GM12865 (cell line): ENCODE measurements around the gene TTYH3.

ENCODE experiments used
- DNase-seq: peaks from one replicate; pipeline ENCODE4 v3.0.0; 2010; ENCODE audit warnings: low read depth
- H3K4me3 ChIP-seq: 2 replicates; pipeline ENCODE4 v1.5.1; 2011; ENCODE audit warnings: mild to moderate bottlenecking, low read depth, low read length, control low read depth
- CTCF ChIP-seq: IDR thresholded peaks from 2 replicates; pipeline ENCODE4 v1.5.1; 2011; ENCODE audit warnings: low read length, control low read depth, low read depth, inconsistent platforms; ENCODE audit not compliant: insufficient read depth; ENCODE audit errors: missing control alignments

Gene TTYH3

DNA sequence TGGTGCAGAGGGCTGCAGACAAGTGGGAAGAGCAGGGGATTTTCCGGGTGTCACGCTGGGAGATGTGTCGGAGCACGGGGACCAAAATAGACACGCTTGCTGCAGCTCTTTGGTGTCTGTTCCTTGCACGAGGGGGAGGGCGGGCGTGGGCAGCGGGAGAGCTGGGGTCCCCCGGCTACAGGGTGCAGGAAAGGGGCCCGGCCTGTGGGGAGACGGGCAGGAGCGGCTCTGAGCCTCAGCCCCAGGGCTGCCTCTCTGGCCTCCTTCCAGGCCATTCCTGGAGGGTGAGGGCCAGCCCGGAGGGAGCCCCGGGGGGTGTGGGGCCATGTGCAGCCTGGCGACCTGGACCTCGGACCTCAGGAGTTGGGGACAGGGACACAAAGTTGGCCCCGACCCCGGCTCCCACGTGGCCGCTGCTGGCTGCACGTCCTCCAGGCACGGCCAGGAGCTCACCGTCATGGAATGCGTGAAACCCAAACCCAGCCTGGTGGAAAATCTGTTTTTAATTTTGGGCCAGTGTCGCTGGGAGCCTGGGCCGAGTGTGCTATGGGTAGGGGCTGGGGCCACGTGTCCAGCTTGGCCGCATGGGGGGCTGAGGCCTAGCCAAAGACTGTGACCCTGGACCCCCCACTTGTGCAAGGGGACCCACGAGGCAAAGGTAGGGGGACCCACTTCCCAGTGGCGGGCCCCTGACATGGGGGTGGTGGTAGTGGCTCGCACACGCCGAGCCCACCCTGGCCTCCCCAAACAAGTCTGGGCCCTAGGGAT lies 6.6 kb downstream of the TTYH3 start:
- no peak for DNase-seq
- TF ChIP-seq CTCF, result no peak
- H3K4me3 ChIP-seq, result no peak overlapping the region

DNA sequence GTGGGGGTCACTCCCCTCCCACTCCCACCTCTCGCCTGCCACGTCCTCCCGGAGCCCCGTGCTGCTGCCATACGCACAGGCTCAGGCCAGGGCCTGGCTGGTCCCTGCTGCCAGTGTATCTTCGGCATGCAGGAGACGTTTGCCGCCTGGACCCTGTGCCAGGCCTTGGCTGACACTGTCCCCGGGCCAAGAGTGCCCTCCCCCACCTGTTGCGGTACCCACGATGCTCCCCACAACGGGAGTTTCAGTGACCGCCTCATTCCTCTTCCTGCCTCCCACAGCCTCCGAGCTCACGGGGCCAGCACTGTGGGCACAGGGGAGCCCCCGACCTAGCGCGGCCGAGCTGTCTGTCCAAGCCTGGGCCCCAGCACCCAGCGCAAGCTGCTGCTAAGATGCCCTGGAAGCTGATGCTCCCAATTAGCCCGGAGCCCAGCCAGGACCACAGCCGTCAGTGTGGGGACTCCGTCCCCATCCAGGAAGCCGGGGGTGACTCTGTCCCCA lies 7.4 kb downstream of the TTYH3 start:
- no peak overlapping the region for H3K4me3 ChIP-seq
- no peak for DNase-seq
- TF ChIP-seq CTCF, result no peak

- no peak for TF ChIP-seq CTCF
- DNase-seq, result no peak
- H3K4me3 ChIP-seq, result no peak overlapping the region
These were observed 8.1 kb downstream of the TTYH3 start for GRCh38 chr7:2639695-2640481.

DNA sequence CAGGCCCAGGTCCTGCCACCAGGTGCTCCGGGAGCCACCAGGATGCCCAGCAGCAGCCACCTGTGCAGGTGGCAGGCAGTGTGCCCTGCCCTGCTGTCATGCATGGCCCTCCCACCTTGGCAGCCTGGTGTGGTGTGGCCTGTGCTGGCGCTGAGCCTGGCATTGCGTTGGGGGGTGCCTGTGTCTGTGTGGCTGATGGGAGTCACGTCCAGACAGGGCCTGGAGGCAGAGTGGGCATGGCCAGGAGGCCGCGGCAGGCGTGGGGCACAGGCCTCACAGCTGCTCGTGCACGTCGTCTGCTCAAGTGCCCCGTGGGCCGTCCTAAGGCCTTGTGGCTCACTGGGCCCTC lies 8.7 kb downstream of the TTYH3 start:
- no peak overlapping the region for H3K4me3 ChIP-seq
- DNase-seq, result no peak
- TF ChIP-seq CTCF, result no peak

DNA sequence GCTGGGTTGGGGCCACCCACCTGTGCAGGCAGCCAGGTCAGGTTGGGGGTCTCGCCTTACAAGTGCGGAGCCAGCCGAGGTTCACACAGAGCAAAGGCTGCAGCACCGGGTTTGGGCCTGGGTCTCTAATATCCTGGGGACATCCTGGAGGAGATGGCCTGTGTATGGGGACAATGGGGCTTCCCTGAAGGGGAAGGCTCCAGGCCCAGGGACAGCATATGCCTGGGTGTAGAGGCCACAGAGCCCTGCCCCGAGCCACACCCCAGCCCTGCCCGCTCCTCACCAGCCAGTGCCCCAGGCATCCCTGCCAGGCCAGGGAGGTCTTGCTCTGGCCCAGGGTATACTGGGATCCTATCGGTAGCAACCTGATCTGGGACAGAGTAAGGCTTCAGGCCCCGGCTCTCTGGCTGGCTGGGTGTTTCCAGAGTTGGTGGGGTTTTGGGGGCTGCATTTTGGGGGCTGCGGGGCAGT lies 9.1 kb downstream of the TTYH3 start:
- no peak overlapping the region for H3K4me3 ChIP-seq
- DNase-seq, result no peak
- no peak for TF ChIP-seq CTCF

GRCh38 chr7:2641406-2642393 lies 9.9 kb downstream of the TTYH3 start:
- peak; percentile 65 for DNase-seq
- no peak for TF ChIP-seq CTCF
- no peak overlapping the region for H3K4me3 ChIP-seq
